GM19099 (cell line): ENCODE results near the gene SLC41A1.

Source experiments
- POLR2A ChIP-seq: IDR thresholded peaks from 3 replicates; pipeline ENCODE4 v1.6.1; 2011; ENCODE audit warnings: low read depth; ENCODE audit not compliant: insufficient read length; ENCODE audit errors: extremely low read depth

SLC41A1 gene

GRCh38 chr1:205751036-205751651 is 61.9 kb downstream of the SLC41A1 start:
- TF ChIP-seq POLR2A, result no peak

- no peak for TF ChIP-seq POLR2A
Measured at GRCh38 chr1:205750138-205751035, 62.6 kb downstream of the SLC41A1 start, which contains the start of gene NUCKS1. Gene NUCKS1, minus strand, starts transcription at chr1:205750182. Its CDS starts 209 bp downstream, at chr1:205749973.

DNA sequence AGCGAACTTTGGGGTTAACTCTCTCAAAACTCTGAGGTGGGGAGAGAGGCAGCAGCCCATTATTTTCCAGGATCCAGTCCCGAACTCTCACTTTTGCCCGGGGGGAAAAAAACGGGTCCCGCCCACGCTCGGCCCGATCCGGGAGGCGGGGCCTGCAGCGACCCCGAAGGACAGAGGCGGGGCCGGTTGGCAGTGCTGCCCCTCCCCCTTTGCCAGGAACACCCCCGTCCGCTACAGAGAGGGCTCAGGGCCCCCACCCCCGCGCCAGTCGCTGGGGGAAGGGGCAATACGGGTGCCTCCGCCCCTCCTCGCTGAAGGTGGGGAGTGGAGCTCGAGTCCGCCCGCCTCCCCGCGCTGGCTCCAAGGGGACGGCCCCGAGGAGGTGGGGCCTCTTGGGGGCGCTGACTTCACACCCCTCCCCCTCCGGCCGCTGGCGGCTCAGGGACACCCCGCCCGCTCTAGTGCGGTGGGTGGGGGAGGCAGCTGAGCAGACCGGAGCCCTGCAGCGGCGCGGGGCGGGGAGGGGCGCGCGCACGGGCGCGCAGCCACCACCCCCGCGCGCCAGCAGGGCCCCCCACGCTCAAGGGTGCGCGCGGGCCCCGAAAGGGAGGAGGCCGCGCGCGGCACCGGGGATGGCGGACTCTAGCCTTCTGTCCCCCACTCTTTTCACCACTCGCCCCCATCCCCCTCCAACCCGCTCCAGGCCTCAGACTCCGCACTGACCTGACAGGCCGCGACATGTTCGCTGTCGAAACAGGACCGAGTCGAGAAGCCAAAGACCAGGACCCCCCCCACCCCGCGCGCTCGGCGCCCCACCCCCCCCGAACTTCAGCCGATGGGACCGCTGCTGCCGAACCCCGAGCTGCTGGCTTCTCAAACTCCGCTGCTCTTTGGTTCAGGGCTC is 63.5 kb downstream of the SLC41A1 start:
- peak; percentile 67 for TF ChIP-seq POLR2A

- no peak for TF ChIP-seq POLR2A
Measured at GRCh38 chr1:205748403-205749233, 64.4 kb downstream of the SLC41A1 start.

DNA sequence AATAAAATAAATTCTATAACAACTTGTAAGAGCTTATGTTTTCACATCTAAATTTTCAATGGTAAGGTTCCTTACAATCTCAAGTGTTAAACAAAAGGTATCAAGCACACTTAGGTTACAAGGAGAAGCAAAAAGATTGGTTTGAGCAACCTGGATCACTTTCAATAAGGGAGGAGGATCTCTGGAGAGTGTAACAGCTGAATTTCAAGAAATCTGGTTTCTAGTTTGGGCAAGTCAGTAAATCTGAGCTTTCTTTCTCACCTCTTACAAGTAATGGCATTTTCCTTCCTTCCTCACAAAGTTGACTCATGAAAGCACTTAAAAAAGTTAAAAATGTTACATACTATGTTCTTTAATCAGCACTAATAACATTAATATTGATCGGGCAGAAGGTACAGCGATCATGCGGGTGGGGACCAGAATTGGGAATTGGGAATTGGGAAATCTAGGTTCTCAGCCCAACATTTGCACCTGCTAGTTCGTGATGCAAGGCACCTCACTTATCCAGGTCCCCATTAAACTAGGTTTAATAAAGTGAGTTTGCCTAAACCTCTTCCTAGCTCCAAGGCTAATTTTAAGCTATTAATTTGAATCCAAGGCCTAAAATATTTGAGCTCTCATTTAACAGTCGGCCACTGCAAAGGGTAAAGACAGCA is 66.1 kb downstream of the SLC41A1 start:
- TF ChIP-seq POLR2A, result no peak

DNA sequence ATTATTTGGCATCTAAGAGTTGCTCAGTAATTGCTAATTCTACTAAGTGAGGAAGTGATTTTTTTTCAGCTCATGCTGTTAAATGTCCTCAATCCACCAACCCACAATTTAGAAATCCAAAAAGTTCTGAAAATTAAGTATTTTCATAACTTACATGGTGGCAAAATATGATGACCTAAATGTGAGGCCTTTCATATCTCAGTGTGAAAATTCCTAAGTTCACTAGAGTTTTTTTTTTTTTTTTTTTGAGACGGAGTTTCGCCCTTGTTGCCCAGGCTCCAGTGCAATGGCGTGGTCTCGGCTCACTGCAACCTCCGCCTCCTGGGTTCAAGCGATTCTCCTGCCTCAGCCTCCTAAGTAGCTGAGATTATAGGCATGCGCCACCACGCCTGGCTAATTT is 68.6 kb downstream of the SLC41A1 start:
- TF ChIP-seq POLR2A, result no peak

GRCh38 chr1:205743977-205744376 is 69.0 kb downstream of the SLC41A1 start:
- TF ChIP-seq POLR2A, result no peak

- no peak for TF ChIP-seq POLR2A
Measured at GRCh38 chr1:205741681-205742080, 71.3 kb downstream of the SLC41A1 start.

DNA sequence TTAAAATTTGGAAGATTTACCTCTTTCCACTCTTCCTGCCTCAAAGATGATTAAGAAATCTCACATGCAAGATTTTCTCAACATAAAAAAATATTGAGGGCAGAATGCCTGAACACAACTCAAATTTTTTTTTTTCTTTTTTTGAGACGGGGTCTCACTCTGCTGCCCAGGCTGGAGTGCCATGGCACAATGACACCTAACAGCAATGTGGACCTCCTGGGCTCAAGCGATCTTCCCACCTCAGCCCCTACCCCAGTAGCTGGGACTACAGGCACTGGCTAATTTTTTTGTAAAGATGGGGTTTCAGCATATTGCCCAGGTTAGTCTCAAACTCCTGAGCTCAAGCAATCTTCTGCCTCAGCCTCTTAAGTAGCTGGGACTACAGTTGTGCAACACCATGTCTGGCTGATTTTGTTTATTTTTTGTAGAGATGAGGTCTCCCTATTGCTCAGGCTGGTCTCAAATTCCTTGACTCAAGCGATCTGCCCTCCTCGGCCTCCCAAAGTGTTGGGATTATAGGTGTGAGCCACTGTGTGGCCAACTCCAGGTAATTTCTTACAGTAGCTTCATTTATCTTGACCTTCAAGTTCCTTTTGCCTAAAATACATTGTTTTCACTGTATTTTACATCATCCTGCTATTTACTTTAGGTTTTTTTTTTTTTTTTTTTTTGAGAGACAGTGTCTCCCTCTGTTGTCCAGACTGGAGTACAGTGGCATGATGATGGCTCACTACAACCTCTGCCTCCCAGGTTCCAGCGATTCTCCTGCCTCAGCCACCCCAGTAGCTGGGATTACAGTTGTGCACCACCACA is 73.4 kb downstream of the SLC41A1 start:
- no peak for TF ChIP-seq POLR2A
